HEK293 (cell line): Measurements from ENCODE around the gene RGS7.

ENCODE experiments used
- CTCF ChIP-seq: fragments of 450-650 bp; formaldehyde crosslinking; IDR thresholded peaks from 2 replicates; pipeline ENCODE4 v1.5.1; 2016; ENCODE audit warnings: missing biosample characterization, missing genetic modification characterization
- MZF1 ChIP-seq: fragments of 450-650 bp; formaldehyde crosslinking; IDR thresholded peaks from 2 replicates; pipeline ENCODE4 v1.5.1; 2017; ENCODE audit warnings: missing biosample characterization, missing genetic modification characterization, borderline replicate concordance
- SALL2 ChIP-seq: fragments of 450-650 bp; formaldehyde crosslinking; IDR thresholded peaks from 2 replicates; pipeline ENCODE4 v1.5.0; 2017; ENCODE audit warnings: missing biosample characterization, mild to moderate bottlenecking, missing genetic modification characterization, borderline replicate concordance
- SP7 ChIP-seq: fragments of 450-650 bp; formaldehyde crosslinking; IDR thresholded peaks from 2 replicates; pipeline ENCODE4 v1.5.1; 2016; ENCODE audit warnings: missing biosample characterization, missing genetic modification characterization
- ZFP37 ChIP-seq: fragments of 450-650 bp; formaldehyde crosslinking; IDR thresholded peaks from 2 replicates; pipeline ENCODE4 v1.5.1; 2016; ENCODE audit warnings: missing biosample characterization, missing genetic modification characterization
- ZNF121 ChIP-seq: fragments of 450-650 bp; formaldehyde crosslinking; IDR thresholded peaks from 2 replicates; pipeline ENCODE4 v1.5.1; 2016; ENCODE audit warnings: missing biosample characterization, missing genetic modification characterization
- ZNF146 ChIP-seq: fragments of 450-650 bp; formaldehyde crosslinking; IDR thresholded peaks from 2 replicates; pipeline ENCODE4 v1.5.1; 2016; ENCODE audit warnings: missing biosample characterization, missing genetic modification characterization
- ZNF37A ChIP-seq: fragments of 450-650 bp; IDR thresholded peaks from 2 replicates; pipeline ENCODE4 v1.5.1; 2018; ENCODE audit warnings: missing biosample characterization, missing genetic modification characterization
- ZNF501 ChIP-seq: fragments of 450-650 bp; formaldehyde crosslinking; IDR thresholded peaks from 2 replicates; pipeline ENCODE4 v1.5.1; 2016; ENCODE audit warnings: missing biosample characterization, missing genetic modification characterization
- ZNF555 ChIP-seq: fragments of 450-650 bp; formaldehyde crosslinking; conservative IDR thresholded peaks from 2 replicates; pipeline ENCODE4 v1.5.1; 2017; ENCODE audit warnings: missing biosample characterization, mild to moderate bottlenecking, missing genetic modification characterization, inconsistent platforms
- ZNF571 ChIP-seq: fragments of 450-650 bp; formaldehyde crosslinking; IDR thresholded peaks from 2 replicates; pipeline ENCODE4 v1.5.0; 2017; ENCODE audit warnings: missing biosample characterization, missing genetic modification characterization
- ZNF623 ChIP-seq: fragments of 450-650 bp; formaldehyde crosslinking; IDR thresholded peaks from 2 replicates; pipeline ENCODE4 v1.5.1; 2016; ENCODE audit warnings: missing biosample characterization, missing genetic modification characterization
- ZNF768 ChIP-seq: fragments of 450-650 bp; formaldehyde crosslinking; IDR thresholded peaks from 2 replicates; pipeline ENCODE4 v1.5.1; 2018; ENCODE audit warnings: missing biosample characterization, mild to moderate bottlenecking, missing genetic modification characterization
- TF ChIP-seq, protein P1 (sequence below): fragments of 450-650 bp; formaldehyde crosslinking; IDR thresholded peaks from 2 replicates; pipeline ENCODE4 v1.5.1; 2016; ENCODE audit warnings: missing biosample characterization, missing genetic modification characterization

DNA sequence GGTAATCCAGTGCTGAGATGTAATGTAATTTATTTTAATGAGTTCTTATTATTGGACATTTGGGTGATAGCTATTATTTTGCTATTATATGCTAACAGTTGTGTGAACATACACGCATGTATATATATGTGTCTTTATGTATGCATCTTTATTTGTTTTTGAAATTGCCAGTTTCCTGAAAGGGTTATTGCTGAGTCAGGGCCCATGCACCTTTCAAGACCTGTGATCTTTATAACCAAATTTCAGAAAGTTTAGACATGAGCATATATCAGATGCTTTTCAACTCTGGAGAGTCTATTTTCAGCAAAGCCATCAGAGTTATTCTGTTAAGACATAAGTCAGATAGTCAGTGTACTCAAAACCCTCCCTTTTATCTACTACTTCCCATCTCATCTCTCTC, 479.4 kb downstream of the RGS7 start:
- TF ChIP-seq CTCF (tag by site-specific recombination): no peak
- TF ChIP-seq SP7 (tag by site-specific recombination): no peak
- TF ChIP-seq ZNF571: no peak
- TF ChIP-seq ZNF768: no peak
- no peak for TF ChIP-seq ZNF555
- TF ChIP-seq ZNF121 (tag by site-specific recombination): no peak
- no peak for TF ChIP-seq ZNF37A (tag by site-specific recombination)
- TF ChIP-seq ZNF146 (tag by site-specific recombination): no peak
- no peak for TF ChIP-seq ZNF501
- no peak for TF ChIP-seq SALL2 (tag by site-specific recombination)
- no peak for TF ChIP-seq MZF1 (tag by site-specific recombination)
- no peak for TF ChIP-seq ZFP37 (tag by site-specific recombination)
- no peak for TF ChIP-seq ZNF623 (tag by site-specific recombination)
- TF ChIP-seq, protein P1, sequence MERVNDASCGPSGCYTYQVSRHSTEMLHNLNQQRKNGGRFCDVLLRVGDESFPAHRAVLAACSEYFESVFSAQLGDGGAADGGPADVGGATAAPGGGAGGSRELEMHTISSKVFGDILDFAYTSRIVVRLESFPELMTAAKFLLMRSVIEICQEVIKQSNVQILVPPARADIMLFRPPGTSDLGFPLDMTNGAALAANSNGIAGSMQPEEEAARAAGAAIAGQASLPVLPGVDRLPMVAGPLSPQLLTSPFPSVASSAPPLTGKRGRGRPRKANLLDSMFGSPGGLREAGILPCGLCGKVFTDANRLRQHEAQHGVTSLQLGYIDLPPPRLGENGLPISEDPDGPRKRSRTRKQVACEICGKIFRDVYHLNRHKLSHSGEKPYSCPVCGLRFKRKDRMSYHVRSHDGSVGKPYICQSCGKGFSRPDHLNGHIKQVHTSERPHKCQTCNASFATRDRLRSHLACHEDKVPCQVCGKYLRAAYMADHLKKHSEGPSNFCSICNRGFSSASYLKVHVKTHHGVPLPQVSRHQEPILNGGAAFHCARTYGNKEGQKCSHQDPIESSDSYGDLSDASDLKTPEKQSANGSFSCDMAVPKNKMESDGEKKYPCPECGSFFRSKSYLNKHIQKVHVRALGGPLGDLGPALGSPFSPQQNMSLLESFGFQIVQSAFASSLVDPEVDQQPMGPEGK (tag by site-specific recombination): no peak
